IMR-90 (cell line): Measurements from ENCODE around the gene SNX30. TPM values are rescaled to one million over a fixed set of nuclear protein-coding genes. Genes with fewer than 3 reads are reported as not detected.

ENCODE experiments used
- ATAC-seq: fragments of 200-7000 bp; cut with Tn5 transposase; 2 replicates; pipeline ENCODE4 v1.9.1; 2020; ENCODE audit warnings: low read depth, mild to moderate bottlenecking, moderate library complexity
- BruUV-seq: library from RNA; stranded (reverse); fragments of 400-500 nt; replicated peaks from 2 replicates; lab custom pipeline; 2021; lab: Mats Ljungman, UMichigan
- CTCF ChIA-PET: fragments of 300-600 bp; formaldehyde crosslinking; extraction: SDS; loops from one replicate; lab custom pipeline; 2021; ENCODE audit warnings: antibody characterized with exemption; lab: Yijun Ruan, JAX
- POLR2A ChIA-PET: fragments of 300-600 bp; sonication (Branson Sonifier 250); formaldehyde crosslinking; loops from one replicate; lab custom pipeline; 2022; ENCODE audit warnings: antibody characterized with exemption; ENCODE audit not compliant: unreplicated experiment; lab: Charles Lee
- DNase-seq: peaks from one replicate; pipeline ENCODE4 v3.0.0; 2013
- H2AFZ ChIP-seq: replicated peaks from 2 replicates; pipeline ENCODE3; 2013; ENCODE audit warnings: low read length, mild to moderate bottlenecking; ENCODE audit not compliant: poor library complexity
- H2AK5ac ChIP-seq: 2 replicates; pipeline ENCODE4 v1.6.1; 2013; ENCODE audit warnings: low read depth, low read length, inconsistent platforms
- H2AK9ac ChIP-seq: replicated peaks from 2 replicates; pipeline ENCODE3; 2013; ENCODE audit warnings: mild to moderate bottlenecking, low read depth, low read length, moderate library complexity; ENCODE audit not compliant: poor library complexity
- H2BK120ac ChIP-seq: 2 replicates; pipeline ENCODE4 v1.6.1; 2013; ENCODE audit warnings: low read depth, low read length, inconsistent platforms
- H2BK15ac ChIP-seq: 3 replicates; pipeline ENCODE4 v1.6.1; 2013; ENCODE audit warnings: low read depth, low read length, inconsistent platforms
- H2BK20ac ChIP-seq: 2 replicates; pipeline ENCODE4 v1.6.1; 2013; ENCODE audit warnings: low read depth, mild to moderate bottlenecking, inconsistent platforms, low read length, moderate library complexity
- H2BK5ac ChIP-seq: 2 replicates; pipeline ENCODE4 v1.6.1; 2013; ENCODE audit warnings: mild to moderate bottlenecking, low read depth, low read length, inconsistent platforms; ENCODE audit not compliant: poor library complexity, severe bottlenecking
- H3K14ac ChIP-seq: replicated peaks from 2 replicates; pipeline ENCODE4 v1.6.1; 2013; ENCODE audit warnings: low read depth, low read length, inconsistent platforms
- H3K18ac ChIP-seq: 2 replicates; pipeline ENCODE4 v1.6.1; 2013; ENCODE audit warnings: low read depth, low read length, control low read depth
- H3K23ac ChIP-seq: 2 replicates; pipeline ENCODE4 v1.6.1; 2013; ENCODE audit warnings: low read depth, low read length, inconsistent platforms
- H3K27ac ChIP-seq: 2 replicates; pipeline ENCODE4 v1.5.1; 2013; ENCODE audit warnings: mild to moderate bottlenecking, control low read depth, low read length; ENCODE audit not compliant: insufficient read depth
- H3K27me3 ChIP-seq: 2 replicates; pipeline ENCODE4 v1.6.1; 2013; ENCODE audit warnings: low read length; ENCODE audit not compliant: control insufficient read depth, insufficient read depth
- H3K36me3 ChIP-seq: 2 replicates; pipeline ENCODE4 v1.6.1; 2013; ENCODE audit warnings: low read length, mixed read lengths; ENCODE audit not compliant: control insufficient read depth, insufficient read depth
- H3K4ac ChIP-seq: 2 replicates; pipeline ENCODE4 v1.6.1; 2013; ENCODE audit warnings: low read depth, low read length, inconsistent platforms
- H3K4me1 ChIP-seq: 2 replicates; pipeline ENCODE4 v1.6.1; 2013; ENCODE audit warnings: low read length, mixed read lengths; ENCODE audit not compliant: control insufficient read depth, insufficient read depth
- H3K4me2 ChIP-seq: 2 replicates; pipeline ENCODE4 v1.6.1; 2013; ENCODE audit warnings: low read depth, mild to moderate bottlenecking, control low read depth, low read length, moderate library complexity
- H3K4me3 ChIP-seq: 2 replicates; pipeline ENCODE4 v1.5.1; 2013; ENCODE audit warnings: low read depth, mild to moderate bottlenecking, control low read depth, low read length, moderate library complexity; ENCODE audit not compliant: insufficient read depth
- H3K56ac ChIP-seq: 2 replicates; pipeline ENCODE4 v1.6.1; 2013; ENCODE audit warnings: low read length, inconsistent platforms; ENCODE audit not compliant: insufficient read depth; ENCODE audit errors: extremely low read depth
- H3K79me1 ChIP-seq, 2 experiments: 2 replicates each; pipeline ENCODE4 v1.6.1; 2013; ENCODE audit warnings: low read length in 2 of 2, inconsistent platforms in 1 of 2, low read depth in 1 of 2
- H3K9ac ChIP-seq: 2 replicates; pipeline ENCODE4 v1.6.1; 2013; ENCODE audit warnings: low read depth, low read length, control low read depth
- H3K9me1 ChIP-seq: 2 replicates; pipeline ENCODE4 v1.6.1; 2013; ENCODE audit warnings: low read length, inconsistent platforms; ENCODE audit not compliant: insufficient read depth
- H3K9me3 ChIP-seq: 2 replicates; pipeline ENCODE4 v1.6.1; 2013; ENCODE audit warnings: low read length; ENCODE audit not compliant: control insufficient read depth, insufficient read depth
- H4K20me1 ChIP-seq: 2 replicates; pipeline ENCODE4 v1.6.1; 2013; ENCODE audit warnings: low read length, inconsistent platforms; ENCODE audit not compliant: insufficient read depth
- H4K5ac ChIP-seq: 2 replicates; pipeline ENCODE4 v1.6.1; 2013; ENCODE audit warnings: mild to moderate bottlenecking, low read depth, low read length, control low read depth
- H4K8ac ChIP-seq, 2 experiments: 2 replicates each; pipeline ENCODE4 v1.6.1; 2013; ENCODE audit warnings: low read depth in 2 of 2, low read length in 2 of 2, control low read depth in 1 of 2, inconsistent platforms in 1 of 2
- H4K91ac ChIP-seq: 2 replicates; pipeline ENCODE4 v1.6.1; 2013; ENCODE audit warnings: low read depth, low read length, inconsistent platforms; ENCODE audit not compliant: insufficient read depth
- BHLHE40 ChIP-seq: fragments of 150-350 bp; IDR thresholded peaks from 2 replicates; pipeline ENCODE4 v1.6.1; 2016; ENCODE audit warnings: mild to moderate bottlenecking, low read depth, low read length
- CEBPB ChIP-seq: IDR thresholded peaks from 2 replicates; pipeline ENCODE4 v1.6.1; 2012; ENCODE audit warnings: low read depth, low read length, improper control_type of control experiment
- CHD1 ChIP-seq: IDR thresholded peaks from 2 replicates; pipeline ENCODE4 v1.6.1; 2012; ENCODE audit warnings: low read depth, low read length, improper control_type of control experiment
- FOS ChIP-seq: fragments of 150-350 bp; IDR thresholded peaks from 2 replicates; pipeline ENCODE4 v1.6.1; 2016; ENCODE audit warnings: low read depth, low read length
- MAFK ChIP-seq: IDR thresholded peaks from 2 replicates; pipeline ENCODE4 v1.6.1; 2012; ENCODE audit warnings: low read depth, low read length, improper control_type of control experiment
- MAZ ChIP-seq: IDR thresholded peaks from 2 replicates; pipeline ENCODE4 v1.6.1; 2012; ENCODE audit warnings: low read depth, mild to moderate bottlenecking, low read length, improper control_type of control experiment, moderate library complexity, borderline replicate concordance
- MXI1 ChIP-seq: IDR thresholded peaks from 2 replicates; pipeline ENCODE4 v1.6.1; 2012; ENCODE audit warnings: low read depth, mild to moderate bottlenecking, low read length, moderate library complexity, borderline replicate concordance
- NFE2L2 ChIP-seq: fragments of 150-350 bp; IDR thresholded peaks from 2 replicates; pipeline ENCODE4 v1.6.1; 2016; ENCODE audit warnings: low read depth, mild to moderate bottlenecking, low read length
- POLR2A ChIP-seq: IDR thresholded peaks from 2 replicates; pipeline ENCODE4 v1.6.1; 2012; ENCODE audit warnings: mild to moderate bottlenecking, low read depth, low read length
- RAD21 ChIP-seq: IDR thresholded peaks from 2 replicates; pipeline ENCODE4 v1.6.1; 2012; ENCODE audit warnings: low read length, improper control_type of control experiment
- RCOR1 ChIP-seq: IDR thresholded peaks from 2 replicates; pipeline ENCODE4 v1.6.1; 2012; ENCODE audit warnings: mild to moderate bottlenecking, low read length, improper control_type of control experiment; ENCODE audit not compliant: insufficient replicate concordance
- RFX5 ChIP-seq: IDR thresholded peaks from 2 replicates; pipeline ENCODE4 v1.8.0; 2012; ENCODE audit warnings: low read depth, mild to moderate bottlenecking, low read length, moderate library complexity
- SMC3 ChIP-seq: fragments of 150-350 bp; IDR thresholded peaks from 2 replicates; pipeline ENCODE4 v1.6.1; 2016; ENCODE audit warnings: low read depth, mild to moderate bottlenecking, antibody characterized with exemption, low read length, moderate library complexity
- WGBS, 2 experiments: methylation state at CpG; one replicate each; pipeline versions ENCODE4 v1.1.5 to v1.1.7; 2013; ENCODE audit warnings: missing lambda C conversion rate in 2 of 2; ENCODE audit not compliant: insufficient read length in 1 of 2; ENCODE audit errors: extremely low coverage in 2 of 2; 5-methylcytosine and 5-hydroxymethylcytosine counted together
- dilution Hi-C: fragments of 300-500 bp; cut with HindIII; formaldehyde crosslinking; loops from one replicate; pipeline ENCODE4 v1.14.3; 2018; ENCODE audit warnings: low sequenced_read_pairs; ENCODE audit not compliant: unreplicated experiment
- in situ Hi-C: fragments of 300-500 bp; cut with MboI; formaldehyde crosslinking; loops from 3 replicates; pipeline ENCODE4 v1.14.3; 2019; ENCODE audit warnings: low sequenced_read_pairs, inconsistent platforms, mixed read lengths
- intact Hi-C: fragments of 100-400 bp; cut with micrococcal nuclease; formaldehyde crosslinking; loops from 2 replicates; pipeline ENCODE4 v1.10.0; 2022
- polyA plus RNA-seq, 3 experiments: library from polyadenylated mRNA; depleted of rRNA; stranded (reverse); fragments of >200 nt; gene quantifications; 2 replicates each; pipeline ENCODE4 v1.2.3, GENCODE V29; 2012; ENCODE audit warnings: low replicate concordance in 1 of 3
- total RNA-seq: library from RNA; depleted of rRNA; stranded (reverse); fragments of >200 nt; gene quantifications from 2 replicates; pipeline ENCODE4 v1.2.3, GENCODE V29; 2012
- TF ChIP-seq, protein P1 (sequence below): conservative IDR thresholded peaks from 2 replicates; pipeline ENCODE4 v1.5.1; 2012; ENCODE audit warnings: mild to moderate bottlenecking, low read depth, low read length, improper control_type of control experiment
- TF ChIP-seq, protein P2 (sequence below): fragments of 150-350 bp; IDR thresholded peaks from 2 replicates; pipeline ENCODE4 v1.6.1; 2016; ENCODE audit warnings: low read depth, mild to moderate bottlenecking, low read length, moderate library complexity, borderline replicate concordance
- TF ChIP-seq, protein P3 (sequence below): fragments of 150-350 bp; IDR thresholded peaks from 2 replicates; pipeline ENCODE4 v1.6.1; 2017; ENCODE audit warnings: mild to moderate bottlenecking, antibody characterized with exemption, low read length, low read depth

The SNX30 gene
- total and polyA plus RNA-seq, 2 of the 4 experiments (the other 2 are of a cell fraction), result 8.0 to 18.8 TPM

DNA sequence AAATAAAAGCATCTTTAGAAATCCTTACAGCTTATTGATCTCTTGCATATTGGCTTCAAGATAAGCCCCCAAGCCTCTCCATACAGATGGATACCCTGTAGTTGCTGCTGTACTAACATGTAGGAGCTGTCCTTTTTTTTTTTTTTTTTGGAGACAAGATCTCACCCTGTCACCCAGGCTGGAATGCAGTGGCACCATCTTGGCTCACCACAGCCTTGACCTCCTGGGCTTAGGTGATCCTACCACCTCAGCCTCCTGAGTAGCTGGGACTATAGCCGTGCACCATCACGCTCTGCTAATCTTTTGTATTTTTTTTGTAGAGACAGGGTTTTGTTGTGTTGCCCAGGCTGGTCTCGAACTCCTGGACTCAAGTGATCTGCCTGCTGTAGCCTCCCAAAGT, 35.4 kb downstream of the SNX30 start:
- no peak overlapping the region for H2BK120ac ChIP-seq
- no peak overlapping the region for H3K4ac ChIP-seq
- no CpG with 5 or more reads among the region's 3 CpGs for WGBS, 2 experiments
- H3K9me3 ChIP-seq, result no peaks in the 10 kb centered on the region
- H2AFZ ChIP-seq, result no peak overlapping the region
- no peak overlapping the region for H3K23ac ChIP-seq
- peaks cover 25% of the 10 kb centered on the region for H4K20me1 ChIP-seq
- peaks cover 19 to 51% of the 10 kb centered on the region in 2 experiments for H3K79me1 ChIP-seq
- no TSS peak for BruUV-seq
- ChIA-PET POLR2A (no interaction called here), CTCF (no interaction called here)
- H3K14ac ChIP-seq, result no peak overlapping the region
- H2BK15ac ChIP-seq, result no peak overlapping the region
- H2AK5ac ChIP-seq, result no peak overlapping the region
- H3K9me1 ChIP-seq, result peaks cover 7% of the 10 kb centered on the region; the same call in 1 of the 2 replicates
- intact Hi-C loops, result no loop called here
- no peak overlapping the region for H3K56ac ChIP-seq
- no peak overlapping the region for H2AK9ac ChIP-seq
- ATAC-seq (no peak), DNase-seq (no peak)
- TF ChIP-seq CEBPB (no peak), BHLHE40 (no peak), MAZ (no peak), MXI1 (no peak), FOS (no peak), RAD21 (no peak), POLR2A (no peak), RCOR1 (no peak), NFE2L2 (no peak), CHD1 (no peak), SMC3 (no peak), RFX5 (no peak), MAFK (no peak)
- TF ChIP-seq, protein P1, sequence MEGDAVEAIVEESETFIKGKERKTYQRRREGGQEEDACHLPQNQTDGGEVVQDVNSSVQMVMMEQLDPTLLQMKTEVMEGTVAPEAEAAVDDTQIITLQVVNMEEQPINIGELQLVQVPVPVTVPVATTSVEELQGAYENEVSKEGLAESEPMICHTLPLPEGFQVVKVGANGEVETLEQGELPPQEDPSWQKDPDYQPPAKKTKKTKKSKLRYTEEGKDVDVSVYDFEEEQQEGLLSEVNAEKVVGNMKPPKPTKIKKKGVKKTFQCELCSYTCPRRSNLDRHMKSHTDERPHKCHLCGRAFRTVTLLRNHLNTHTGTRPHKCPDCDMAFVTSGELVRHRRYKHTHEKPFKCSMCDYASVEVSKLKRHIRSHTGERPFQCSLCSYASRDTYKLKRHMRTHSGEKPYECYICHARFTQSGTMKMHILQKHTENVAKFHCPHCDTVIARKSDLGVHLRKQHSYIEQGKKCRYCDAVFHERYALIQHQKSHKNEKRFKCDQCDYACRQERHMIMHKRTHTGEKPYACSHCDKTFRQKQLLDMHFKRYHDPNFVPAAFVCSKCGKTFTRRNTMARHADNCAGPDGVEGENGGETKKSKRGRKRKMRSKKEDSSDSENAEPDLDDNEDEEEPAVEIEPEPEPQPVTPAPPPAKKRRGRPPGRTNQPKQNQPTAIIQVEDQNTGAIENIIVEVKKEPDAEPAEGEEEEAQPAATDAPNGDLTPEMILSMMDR, result no peak
- TF ChIP-seq, protein P2, sequence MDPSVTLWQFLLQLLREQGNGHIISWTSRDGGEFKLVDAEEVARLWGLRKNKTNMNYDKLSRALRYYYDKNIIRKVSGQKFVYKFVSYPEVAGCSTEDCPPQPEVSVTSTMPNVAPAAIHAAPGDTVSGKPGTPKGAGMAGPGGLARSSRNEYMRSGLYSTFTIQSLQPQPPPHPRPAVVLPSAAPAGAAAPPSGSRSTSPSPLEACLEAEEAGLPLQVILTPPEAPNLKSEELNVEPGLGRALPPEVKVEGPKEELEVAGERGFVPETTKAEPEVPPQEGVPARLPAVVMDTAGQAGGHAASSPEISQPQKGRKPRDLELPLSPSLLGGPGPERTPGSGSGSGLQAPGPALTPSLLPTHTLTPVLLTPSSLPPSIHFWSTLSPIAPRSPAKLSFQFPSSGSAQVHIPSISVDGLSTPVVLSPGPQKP, result no peak
- TF ChIP-seq, protein P3, sequence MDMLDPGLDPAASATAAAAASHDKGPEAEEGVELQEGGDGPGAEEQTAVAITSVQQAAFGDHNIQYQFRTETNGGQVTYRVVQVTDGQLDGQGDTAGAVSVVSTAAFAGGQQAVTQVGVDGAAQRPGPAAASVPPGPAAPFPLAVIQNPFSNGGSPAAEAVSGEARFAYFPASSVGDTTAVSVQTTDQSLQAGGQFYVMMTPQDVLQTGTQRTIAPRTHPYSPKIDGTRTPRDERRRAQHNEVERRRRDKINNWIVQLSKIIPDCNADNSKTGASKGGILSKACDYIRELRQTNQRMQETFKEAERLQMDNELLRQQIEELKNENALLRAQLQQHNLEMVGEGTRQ, result no peak
- no peak overlapping the region for H3K4me3 ChIP-seq
- H3K9ac ChIP-seq, result no peak overlapping the region
- no peak overlapping the region for H4K91ac ChIP-seq
- in situ Hi-C loops, result no loop called here
- no peak overlapping the region for H3K4me2 ChIP-seq
- no peaks in the 10 kb centered on the region for H3K27me3 ChIP-seq
- no peaks in the 10 kb centered on the region for H3K36me3 ChIP-seq
- no peak overlapping the region for H4K5ac ChIP-seq
- no peak overlapping the region for H4K8ac ChIP-seq
- H3K18ac ChIP-seq, result no peak overlapping the region
- H2BK20ac ChIP-seq, result no peak overlapping the region
- H2BK5ac ChIP-seq, result no peak overlapping the region
- no peak overlapping the region for H3K27ac ChIP-seq
- H3K4me1 ChIP-seq, result peaks cover 11% of the 10 kb centered on the region
- dilution Hi-C loops, result no loop called here
